Caco-2 (cell line): ENCODE measurements around the gene TIPRL. TPM values are rescaled to one million over a fixed set of nuclear protein-coding genes. Genes with fewer than 3 reads are reported as not detected.
"Not testable (repeated sequence)": the region's sequence is repeated elsewhere in the genome, so short reads cannot be mapped to it uniquely, and the experiment has no call there.

Experiments
- BruUV-seq: library from RNA; stranded (reverse); fragments of 400-500 nt; replicated peaks from 2 replicates; lab custom pipeline; 2021; lab: Mats Ljungman, UMichigan
- CTCF ChIA-PET: fragments of 300-600 bp; sonication (Branson Sonifier 250); formaldehyde crosslinking; loops from one replicate; lab custom pipeline; 2022; ENCODE audit warnings: antibody characterized with exemption; lab: Charles Lee
- POLR2A ChIA-PET: fragments of 300-600 bp; sonication (Branson Sonifier 250); formaldehyde crosslinking; loops from one replicate; lab custom pipeline; 2022; ENCODE audit warnings: antibody characterized with exemption; lab: Charles Lee
- DNase-seq, 2 experiments: peaks; one replicate each; pipeline versions ENCODE4 v3.0.0 to v3.0.0-alpha.2; 2020 to 2022
- H3K27me3 ChIP-seq: replicated peaks from 2 replicates; pipeline ENCODE4 v1.6.0; 2011; ENCODE audit warnings: low read length; ENCODE audit not compliant: control insufficient read depth, insufficient read depth
- H3K36me3 ChIP-seq: 2 replicates; pipeline ENCODE4 v1.5.1; 2011; ENCODE audit warnings: low read length; ENCODE audit not compliant: control insufficient read depth, insufficient read depth
- H3K4me1 ChIP-seq: fragments of 250-450 bp; sonication (Bioruptor Pico); 2 replicates; pipeline ENCODE4 v1.5.1; 2020; ENCODE audit warnings: mild to moderate bottlenecking
- H3K4me3 ChIP-seq: 2 replicates; pipeline ENCODE4 v1.5.1; 2011; ENCODE audit warnings: low read depth, mild to moderate bottlenecking, control low read depth, low read length
- H3K9me3 ChIP-seq: fragments of 250-450 bp; sonication (Bioruptor Pico); 2 replicates; pipeline ENCODE4 v1.5.1; 2020; ENCODE audit warnings: mild to moderate bottlenecking, moderate library complexity
- H3K27ac Mint-ChIP-seq: one replicate; pipeline ENCODE4 v1.8.0; 2022; ENCODE audit warnings: mixed read lengths; ENCODE audit not compliant: unreplicated experiment
- H3K27me3 Mint-ChIP-seq: one replicate; pipeline ENCODE4 v1.8.0; 2022; ENCODE audit warnings: mixed read lengths; ENCODE audit not compliant: insufficient read depth, unreplicated experiment
- H3K36me3 Mint-ChIP-seq: one replicate; pipeline ENCODE4 v1.8.0; 2022; ENCODE audit warnings: mild to moderate bottlenecking, mixed read lengths; ENCODE audit not compliant: insufficient read depth, unreplicated experiment
- H3K4me1 Mint-ChIP-seq: one replicate; pipeline ENCODE4 v1.8.0; 2022; ENCODE audit warnings: low read depth, mixed read lengths; ENCODE audit not compliant: unreplicated experiment
- H3K4me3 Mint-ChIP-seq: one replicate; pipeline ENCODE4 v1.8.0; 2022; ENCODE audit warnings: mild to moderate bottlenecking, moderate library complexity, mixed read lengths; ENCODE audit not compliant: unreplicated experiment
- H3K9me3 Mint-ChIP-seq: one replicate; pipeline ENCODE4 v1.8.0; 2022; ENCODE audit warnings: mixed read lengths; ENCODE audit not compliant: unreplicated experiment
- CTCF ChIP-seq, 2 experiments: fragments of 200-600 bp in 1 of 2; IDR thresholded peaks; 1 replicate in 1 of 2; 2 replicates in 1 of 2; pipeline versions ENCODE4 v1.5.1 to v1.8.0; 2011 to 2022; ENCODE audit warnings: antibody characterized with exemption in 1 of 2, control low read depth in 1 of 2, inconsistent platforms in 1 of 2, low read depth in 1 of 2, low read length in 1 of 2, mild to moderate bottlenecking in 1 of 2, moderate library complexity in 1 of 2; ENCODE audit not compliant: insufficient read depth in 1 of 2, severe bottlenecking in 1 of 2, unreplicated experiment in 1 of 2
- intact Hi-C: fragments of 100-400 bp; cut with micrococcal nuclease; formaldehyde crosslinking; loops from one replicate; pipeline ENCODE4 v1.10.0; 2022; ENCODE audit not compliant: unreplicated experiment
- total RNA-seq: library from RNA; stranded (reverse); gene quantifications from 2 replicates; pipeline ENCODE4 v1.2.3, GENCODE V29; 2022

Gene TIPRL
- total RNA-seq, 1 experiment from 2014 or later, result 38.1 TPM

- ChIA-PET POLR2A (no interaction called here), CTCF (interaction anchor here (1.1 kb wide), 1 partner anchor 144 kb away, joined by 5 read pairs; no protein-coding TSS in a partner anchor)
- Histone ChIP-seq H3K36me3 (no peaks in the 10 kb centered on the region), H3K9me3 (no peaks in the 10 kb centered on the region), H3K4me1 (peaks cover 5% of the 10 kb centered on the region; the same call in 1 of the 2 replicates), H3K4me3 (peak overlapping the region; percentile 91), H3K27me3 (no peaks in the 10 kb centered on the region)
- Mint-ChIP-seq H3K4me3 (no peak overlapping the region), H3K27ac (no peak overlapping the region), H3K9me3 (peaks cover 9% of the 10 kb centered on the region), H3K36me3 (no peaks in the 10 kb centered on the region), H3K27me3 (no peaks in the 10 kb centered on the region), H3K4me1 (no peaks in the 10 kb centered on the region)
- TSS peak; percentile 98 for BruUV-seq
- intact Hi-C loops, result loop anchor here (1.0 to 2.0 kb wide), 6 partner anchors 32 to 144 kb away; partner anchors contain the start of gene GPR161
- TF ChIP-seq CTCF (IDR thresholded peaks at IDR 0.05; ENCODE audit: insufficient read depth in 1 of 2, low read depth in 1 of 2, low read length in 1 of 2, severe bottlenecking in 1 of 2, unreplicated experiment in 1 of 2), result no peak
- no peak for DNase-seq
Observed at GRCh38 chr1:168178227-168178637, 530 bp upstream of the TIPRL start.

GRCh38 chr1:168179438-168180147 lies 831 bp downstream of the TIPRL start:
- no peaks in the 10 kb centered on the region for H3K36me3 ChIP-seq
- intact Hi-C loops, result loop anchor here (2.0 kb wide), 2 partner anchors 45 to 55 kb away; no protein-coding TSS in a partner anchor
- no peaks in the 10 kb centered on the region for H3K27me3 ChIP-seq
- DNase-seq, result peak in 1 of 2 experiments; percentile 4
- Mint-ChIP-seq H3K4me3 (no peak overlapping the region), H3K4me1 (peaks cover 6% of the 10 kb centered on the region), H3K36me3 (no peaks in the 10 kb centered on the region), H3K9me3 (no peaks in the 10 kb centered on the region), H3K27me3 (no peaks in the 10 kb centered on the region), H3K27ac (no peak overlapping the region)
- TF ChIP-seq CTCF (IDR thresholded peaks at IDR 0.05; ENCODE audit: insufficient read depth in 1 of 2, low read depth in 1 of 2, low read length in 1 of 2, severe bottlenecking in 1 of 2, unreplicated experiment in 1 of 2), result no peak
- peak overlapping the region; percentile 91 for H3K4me3 ChIP-seq
- H3K9me3 ChIP-seq, result no peaks in the 10 kb centered on the region
- ChIA-PET POLR2A (no interaction called here), CTCF (interaction anchor here (0.6 to 1.1 kb wide), 3 partner anchors 24 to 142 kb away, joined by 3 to 5 read pairs (median 4); partner anchors contain the start of gene SFT2D2)
- BruUV-seq, result no TSS peak
- peaks cover 5% of the 10 kb centered on the region; the same call in 1 of the 2 replicates for H3K4me1 ChIP-seq

GRCh38 chr1:168180148-168180524 lies 1.4 kb downstream of the TIPRL start:
- Mint-ChIP-seq H3K9me3 (no peaks in the 10 kb centered on the region), H3K4me1 (peaks cover 6% of the 10 kb centered on the region), H3K27me3 (no peaks in the 10 kb centered on the region), H3K36me3 (no peaks in the 10 kb centered on the region), H3K27ac (no peak overlapping the region), H3K4me3 (no peak overlapping the region)
- peaks cover 5% of the 10 kb centered on the region; the same call in 1 of the 2 replicates for H3K4me1 ChIP-seq
- peak overlapping the region; percentile 91 for H3K4me3 ChIP-seq
- H3K9me3 ChIP-seq, result no peaks in the 10 kb centered on the region
- CTCF ChIA-PET, result interaction anchor here (0.6 kb wide), 1 partner anchor 45 kb away, joined by 4 read pairs; the partner anchor contains the start of gene SFT2D2
- BruUV-seq, result no TSS peak
- TF ChIP-seq CTCF (IDR thresholded peaks at IDR 0.05; ENCODE audit: insufficient read depth in 1 of 2, low read depth in 1 of 2, low read length in 1 of 2, severe bottlenecking in 1 of 2, unreplicated experiment in 1 of 2), result no peak
- intact Hi-C loops, result no loop called here
- H3K27me3 ChIP-seq, result no peaks in the 10 kb centered on the region
- no peaks in the 10 kb centered on the region for H3K36me3 ChIP-seq
- no peak for DNase-seq
- POLR2A ChIA-PET, result no interaction called here

GRCh38 chr1:168181063-168181720 lies 2.4 kb downstream of the TIPRL start:
- H3K4me1 Mint-ChIP-seq, H3K4me3 ChIP-seq, H3K36me3 ChIP-seq, H3K36me3 Mint-ChIP-seq, POLR2A ChIA-PET, H3K27me3 Mint-ChIP-seq, H3K9me3 ChIP-seq, intact Hi-C loops, BruUV-seq, H3K4me1 ChIP-seq, CTCF ChIA-PET, H3K27ac Mint-ChIP-seq, H3K27me3 ChIP-seq, DNase-seq, H3K9me3 Mint-ChIP-seq: not testable (repeated sequence)
- peak overlapping the region; percentile 27 for H3K4me3 Mint-ChIP-seq
